Stimulated activated CD4-positive, alpha-beta T cell treated with anti-CD3 and anti-CD28 coated beads, Interleukin-4, amount 100 ng/mL, for 48 hours (primary cell): ENCODE data around the gene METTL22.
"Not testable (repeated sequence)": the region's sequence is repeated elsewhere in the genome, so short reads cannot be mapped to it uniquely, and the experiment has no call there.

Experiments used
- DNase-seq, 2 donors: peaks; one replicate each; pipeline ENCODE4 v3.0.0-alpha.2; 2020; ENCODE audit warnings: low read depth in 2 of 2

METTL22 gene

GRCh38 chr16:8631818-8632465 is 10.4 kb downstream of the METTL22 start:
- DNase-seq, result no peak

GRCh38 chr16:8632675-8633182 is 11.2 kb downstream of the METTL22 start:
- no peak for DNase-seq

GRCh38 chr16:8634991-8635736 is 13.7 kb downstream of the METTL22 start:
- DNase-seq, result no peak

GRCh38 chr16:8639694-8640093 is 18.2 kb downstream of the METTL22 start:
- no peak for DNase-seq

GRCh38 chr16:8641671-8642070 is 20.2 kb downstream of the METTL22 start:
- no peak for DNase-seq

GRCh38 chr16:8642146-8642545 is 20.6 kb downstream of the METTL22 start:
- DNase-seq, result no peak

GRCh38 chr16:8644211-8645140 is 23.0 kb downstream of the METTL22 start:
- no peak for DNase-seq

- DNase-seq, result no peak
These were observed 23.6 kb downstream of the METTL22 start for GRCh38 chr16:8645141-8645521.

- DNase-seq, result no peak
These were observed 24.3 kb downstream of the METTL22 start for GRCh38 chr16:8645831-8646230.

- DNase-seq, result no peak
These were observed 25.0 kb downstream of the METTL22 start for GRCh38 chr16:8646326-8647053.

- DNase-seq, result no peak
These were observed 26.3 kb downstream of the METTL22 start for GRCh38 chr16:8647721-8648318.

- no peak for DNase-seq
These were observed 27.4 kb downstream of the METTL22 start for GRCh38 chr16:8648877-8649276.

- DNase-seq, result no peak
These were observed 28.5 kb downstream of the METTL22 start for GRCh38 chr16:8649829-8650554.

- not testable (repeated sequence) for DNase-seq
These were observed 30.5 kb downstream of the METTL22 start for GRCh38 chr16:8651958-8652357.

GRCh38 chr16:8655184-8655717 is 33.8 kb downstream of the METTL22 start:
- peak; percentile 15 to 45 for DNase-seq

GRCh38 chr16:8656376-8656775 is 34.9 kb downstream of the METTL22 start:
- DNase-seq, result no peak

GRCh38 chr16:8660841-8661301 is 39.4 kb downstream of the METTL22 start:
- DNase-seq, result peak; percentile 37 to 52

GRCh38 chr16:8661703-8662102 is 40.2 kb downstream of the METTL22 start:
- no peak for DNase-seq

GRCh38 chr16:8663192-8664089 is 41.9 kb downstream of the METTL22 start:
- no peak for DNase-seq
